ENCODE measurements around the gene TMEM184B.
A peak's percentile ranks its signal among the peaks of the same experiment; 100 is the strongest.
"Not testable (repeated sequence)": the region's sequence is repeated elsewhere in the genome, so short reads cannot be mapped to it uniquely, and the experiment has no call there.

The TMEM184B gene

DNA sequence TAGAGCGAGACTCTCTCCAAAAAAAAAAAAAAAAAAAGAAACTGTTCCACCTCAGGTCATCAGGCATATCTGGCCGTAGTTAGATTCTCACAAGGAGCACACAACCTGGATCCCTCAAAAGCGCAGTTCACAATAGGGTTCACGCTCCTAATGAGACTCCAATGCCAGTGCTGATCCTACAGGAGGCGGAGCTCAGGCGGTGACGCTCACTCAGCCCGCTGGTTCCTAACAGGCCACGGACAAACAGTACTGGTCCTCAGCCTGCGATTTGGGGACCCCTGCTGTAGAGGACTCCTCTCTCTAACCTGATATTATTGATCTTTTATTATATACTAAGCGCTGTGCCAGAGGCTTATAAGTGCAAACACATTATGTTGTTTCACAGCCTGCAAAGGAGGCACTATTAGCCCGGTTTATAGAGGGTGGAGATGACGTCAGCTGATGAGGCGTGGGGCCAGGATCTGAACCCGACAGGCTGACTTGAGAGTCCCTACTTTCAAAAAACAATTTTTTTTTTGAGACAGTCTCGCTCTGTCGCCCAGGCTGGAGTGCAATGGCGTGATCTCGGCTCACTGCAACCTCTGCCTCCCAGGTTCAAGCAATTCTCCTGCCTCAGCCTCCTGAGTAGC lies 75.9 kb downstream of the TMEM184B start:
- H3K4me3 ChIP-seq (ENCODE audit: low read length) = no peak overlapping the region
- DNase-seq (ENCODE audit: low read depth, low spot score) = no peak

- no peak for DNase-seq (ENCODE audit: low read depth, low spot score)
- H3K4me3 ChIP-seq (ENCODE audit: low read length) = no peak overlapping the region
Observed at GRCh38 chr22:38193580-38193979, 79.2 kb downstream of the TMEM184B start.

- DNase-seq (ENCODE audit: low read depth, low spot score) = no peak
- no peak overlapping the region for H3K4me3 ChIP-seq (ENCODE audit: low read length)
Observed at GRCh38 chr22:38192475-38192863, 80.3 kb downstream of the TMEM184B start.

GRCh38 chr22:38191731-38192474 lies 80.9 kb downstream of the TMEM184B start:
- no peak overlapping the region for H3K4me3 ChIP-seq (ENCODE audit: low read length)
- no peak for DNase-seq (ENCODE audit: low read depth, low spot score)

- no peak for DNase-seq (ENCODE audit: low read depth, low spot score)
Observed at GRCh38 chr22:38191055-38191454, 81.8 kb downstream of the TMEM184B start.

DNA sequence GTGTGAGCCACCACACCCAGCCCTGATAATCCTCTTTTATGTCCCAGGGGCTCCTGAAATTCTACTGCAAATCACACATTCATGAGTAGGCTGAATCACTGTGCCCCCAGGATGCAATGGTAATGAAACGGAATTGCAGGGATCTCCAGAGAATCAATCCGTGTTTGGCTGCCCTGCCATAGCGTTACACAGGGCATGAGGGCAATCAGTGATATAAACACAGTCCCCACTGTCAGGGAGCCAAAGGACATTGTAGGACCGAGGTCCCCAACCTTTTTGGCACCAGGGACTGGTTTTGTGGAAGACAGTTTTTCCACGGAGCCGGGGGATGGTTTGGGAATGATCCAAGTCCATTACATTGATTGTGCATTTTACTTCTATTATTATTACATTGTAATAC lies 82.2 kb downstream of the TMEM184B start:
- H3K4me3 ChIP-seq (ENCODE audit: low read length) = no peak overlapping the region
- DNase-seq (ENCODE audit: low read depth, low spot score) = no peak

More at GRCh38 chr22:38191055-38191454, 81.8 kb downstream of the TMEM184B start:
- no peak overlapping the region for H3K4me3 ChIP-seq (ENCODE audit: low read length)

DNA sequence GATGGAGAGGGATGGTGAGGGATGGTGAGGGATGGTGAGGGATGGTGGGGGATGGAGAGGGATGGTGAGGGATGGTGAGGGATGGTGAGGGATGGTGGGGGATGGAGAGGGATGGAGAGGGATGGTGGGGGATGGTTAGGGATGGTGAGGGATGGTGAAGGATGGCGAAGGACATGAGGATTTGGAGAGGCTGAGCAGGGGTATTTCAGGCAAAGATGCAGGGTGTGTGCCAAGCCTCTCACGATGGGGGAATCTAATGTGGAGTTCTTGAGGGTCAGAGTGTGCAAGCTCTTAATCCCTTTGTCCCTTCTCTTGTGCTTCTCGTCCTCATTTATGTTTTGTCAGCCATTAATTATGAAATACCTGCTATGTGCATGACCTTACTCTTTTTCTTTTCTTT lies 83.7 kb downstream of the TMEM184B start:
- H3K4me3 ChIP-seq (ENCODE audit: low read length) = no peak overlapping the region
- DNase-seq (ENCODE audit: low read depth, low spot score) = no peak

GRCh38 chr22:38187413-38188212 lies 85.2 kb downstream of the TMEM184B start:
- H3K4me3 ChIP-seq (ENCODE audit: low read length) = no peak overlapping the region
- DNase-seq (ENCODE audit: low read depth, low spot score) = no peak

- DNase-seq (ENCODE audit: low read depth, low spot score) = no peak
- no peak overlapping the region for H3K4me3 ChIP-seq (ENCODE audit: low read length)
Observed at GRCh38 chr22:38186429-38186828, 86.4 kb downstream of the TMEM184B start.

- DNase-seq (ENCODE audit: low read depth, low spot score) = no peak
- H3K4me3 ChIP-seq (ENCODE audit: low read length) = no peak overlapping the region
Observed at GRCh38 chr22:38184788-38185187, 88.0 kb downstream of the TMEM184B start.

GRCh38 chr22:38181453-38182200 lies 91.2 kb downstream of the TMEM184B start, which contains the start of gene PLA2G6:
Gene PLA2G6 (minus strand): TSS chr22:38181830. CDS start chr22:38169426, 12,404 bp downstream.
- DNase-seq (ENCODE audit: low read depth, low spot score) = peak; percentile 95
- peak within 1 kb of the TSS; percentile 96 for H3K4me3 ChIP-seq (ENCODE audit: low read length)

DNA sequence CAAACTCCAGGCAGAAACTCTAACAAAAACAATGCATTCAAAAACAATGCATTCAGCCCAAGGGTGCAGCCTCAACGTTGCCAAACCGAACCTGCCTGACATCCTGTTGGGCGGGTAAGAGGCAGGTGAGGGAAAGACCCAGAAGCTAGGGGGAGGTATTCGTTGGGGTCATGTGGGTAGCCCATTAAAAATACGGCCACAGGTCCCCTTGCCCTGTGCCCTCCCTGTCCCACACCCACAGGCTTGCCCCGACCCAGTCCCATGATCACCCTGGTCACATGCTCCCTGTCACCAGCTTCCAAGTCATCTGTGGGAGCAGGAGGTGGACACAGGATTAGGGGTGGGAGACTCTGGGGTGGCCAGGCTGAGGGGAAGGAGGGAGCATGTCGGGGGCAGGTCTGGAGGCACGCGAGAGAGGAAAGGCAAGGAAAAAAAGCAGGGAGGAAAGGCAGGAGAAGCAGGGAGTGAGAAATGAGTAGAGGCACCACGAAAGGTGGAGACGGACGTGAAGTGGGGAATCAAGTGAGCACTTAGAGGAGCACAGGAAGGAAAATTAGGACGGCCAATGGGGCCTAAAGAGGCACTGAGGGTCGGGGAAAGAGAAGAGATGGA lies 91.9 kb downstream of the TMEM184B start:
- DNase-seq (ENCODE audit: low read depth, low spot score) = no peak
- H3K4me3 ChIP-seq (ENCODE audit: low read length) = peak overlapping the region; percentile 96

DNA sequence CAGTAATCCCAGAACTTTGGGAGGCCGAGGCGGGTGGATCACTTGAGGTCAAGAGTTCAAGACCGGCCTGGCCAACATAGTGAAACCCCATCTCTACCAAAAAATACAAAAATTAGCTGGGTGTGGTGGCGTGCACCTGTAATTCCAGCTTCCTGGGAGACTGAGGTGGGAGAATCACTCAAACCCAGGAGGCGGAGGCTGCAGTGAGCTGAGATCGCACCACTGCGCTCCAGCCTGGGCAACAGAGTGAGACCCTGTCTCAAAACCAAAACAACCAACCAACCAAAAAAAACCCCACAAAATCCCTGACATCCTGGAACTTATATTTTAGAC lies 94.2 kb downstream of the TMEM184B start:
- not testable (repeated sequence) for DNase-seq (ENCODE audit: low read depth, low spot score); H3K4me3 ChIP-seq (ENCODE audit: low read length)

- no peak for DNase-seq (ENCODE audit: low read depth, low spot score)
- H3K4me3 ChIP-seq (ENCODE audit: low read length) = no peak overlapping the region
Observed at GRCh38 chr22:38177926-38178604, 94.7 kb downstream of the TMEM184B start.

GRCh38 chr22:38177571-38177925 lies 95.3 kb downstream of the TMEM184B start:
- not testable (repeated sequence) for H3K4me3 ChIP-seq (ENCODE audit: low read length); DNase-seq (ENCODE audit: low read depth, low spot score)

- DNase-seq (ENCODE audit: low read depth, low spot score) = no peak
- H3K4me3 ChIP-seq (ENCODE audit: low read length) = no peak overlapping the region
Observed at GRCh38 chr22:38177044-38177443, 95.8 kb downstream of the TMEM184B start.

- H3K4me3 ChIP-seq (ENCODE audit: low read length) = peak overlapping the region; percentile 23
- peak; percentile 39 for DNase-seq (ENCODE audit: low read depth, low spot score)
Observed at GRCh38 chr22:38176170-38176741, 96.6 kb downstream of the TMEM184B start.
